Kidney capillary endothelial cell (primary cell): Measurements from ENCODE around the gene SALL2.

Experiments
- DNase-seq: peaks from one replicate; pipeline ENCODE4 v3.0.0-alpha.2; 2018; ENCODE audit warnings: low spot score

Gene SALL2

GRCh38 chr14:21527318-21527679, 1.2 kb upstream of the SALL2 start:
- no peak for DNase-seq

GRCh38 chr14:21526672-21527317, 649 bp upstream of the SALL2 start:
- no peak for DNase-seq

GRCh38 chr14:21525571-21525961, 580 bp downstream of the SALL2 start:
- DNase-seq, result no peak

- no peak for DNase-seq
Measured at GRCh38 chr14:21524575-21525490, 1.3 kb downstream of the SALL2 start.

- no peak for DNase-seq
Measured at GRCh38 chr14:21523203-21523602, 2.9 kb downstream of the SALL2 start.

- no peak for DNase-seq
Measured at GRCh38 chr14:21521501-21521900, 4.6 kb downstream of the SALL2 start.

GRCh38 chr14:21520767-21521166, 5.4 kb downstream of the SALL2 start:
- no peak for DNase-seq

- no peak for DNase-seq
Measured at GRCh38 chr14:21518725-21519124, 7.4 kb downstream of the SALL2 start.

- no peak for DNase-seq
Measured at GRCh38 chr14:21514341-21514740, 11.8 kb downstream of the SALL2 start.

- DNase-seq, result peak; percentile 98
Measured at GRCh38 chr14:21510735-21511657, 15.2 kb downstream of the SALL2 start, which contains the start of gene METTL3. Gene METTL3 (minus strand): TSS chr14:21511340. CDS start chr14:21511223, 117 bp downstream.

GRCh38 chr14:21509432-21510143, 16.6 kb downstream of the SALL2 start:
- DNase-seq, result no peak

GRCh38 chr14:21506557-21506956, 19.6 kb downstream of the SALL2 start:
- DNase-seq, result no peak

GRCh38 chr14:21505012-21505553, 21.1 kb downstream of the SALL2 start:
- no peak for DNase-seq

- DNase-seq, result no peak
Measured at GRCh38 chr14:21503376-21503775, 22.8 kb downstream of the SALL2 start.

- DNase-seq, result no peak
Measured at GRCh38 chr14:21501568-21501967, 24.6 kb downstream of the SALL2 start.

- peak; percentile 33 for DNase-seq
Measured at GRCh38 chr14:21498540-21499526, 27.3 kb downstream of the SALL2 start.

GRCh38 chr14:21496453-21496852, 29.7 kb downstream of the SALL2 start:
- DNase-seq, result no peak

GRCh38 chr14:21494902-21495762, 31.0 kb downstream of the SALL2 start:
- no peak for DNase-seq

- no peak for DNase-seq
Measured at GRCh38 chr14:21486640-21487087, 39.5 kb downstream of the SALL2 start.
